GM19463 (cell line): ENCODE data around the gene MAPK8IP3.

Source experiments
- ATAC-seq: cut with Tn5 transposase; IDR thresholded peaks from one replicate; pipeline ENCODE4 v1.9.1; 2021; ENCODE audit warnings: mild to moderate bottlenecking, moderate library complexity; ENCODE audit not compliant: unreplicated experiment

The MAPK8IP3 gene

GRCh38 chr16:1771864-1772361 lies 65.9 kb downstream of the MAPK8IP3 start:
- ATAC-seq: no peak

DNA sequence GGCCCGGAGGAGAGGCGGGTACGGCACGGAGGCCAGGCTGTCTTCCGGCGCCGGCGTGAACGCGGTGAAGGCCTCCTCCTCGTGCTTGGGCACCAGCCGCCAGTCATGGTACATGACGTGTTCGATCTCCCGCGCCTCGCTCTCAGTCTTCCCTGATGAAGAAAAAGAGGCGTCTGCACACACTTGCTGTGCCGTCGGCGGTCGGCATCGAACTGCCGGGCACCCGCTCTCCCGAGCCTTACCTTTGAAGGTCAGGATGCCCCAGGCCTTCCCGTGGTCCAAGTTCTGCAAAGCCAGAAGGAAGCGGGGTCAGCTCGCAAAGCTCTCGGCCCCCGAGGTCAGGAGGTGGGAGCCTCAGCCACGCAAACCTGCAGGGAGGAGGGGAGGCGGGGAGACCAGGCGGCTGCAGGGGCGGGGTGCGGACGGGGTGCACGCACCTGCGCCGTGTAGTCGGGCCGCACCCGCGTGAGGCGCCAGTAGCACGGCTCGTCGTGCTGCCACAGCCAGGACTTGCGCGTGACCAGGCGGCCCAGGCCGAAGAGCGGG lies 66.4 kb downstream of the MAPK8IP3 start, which contains the start of gene EME2:
Gene EME2 (plus strand): TSS at position 449 of the 546 bp plus-strand sequence. CDS start 418 bp downstream, outside the sequence.
- peak; percentile 9 for ATAC-seq

DNA sequence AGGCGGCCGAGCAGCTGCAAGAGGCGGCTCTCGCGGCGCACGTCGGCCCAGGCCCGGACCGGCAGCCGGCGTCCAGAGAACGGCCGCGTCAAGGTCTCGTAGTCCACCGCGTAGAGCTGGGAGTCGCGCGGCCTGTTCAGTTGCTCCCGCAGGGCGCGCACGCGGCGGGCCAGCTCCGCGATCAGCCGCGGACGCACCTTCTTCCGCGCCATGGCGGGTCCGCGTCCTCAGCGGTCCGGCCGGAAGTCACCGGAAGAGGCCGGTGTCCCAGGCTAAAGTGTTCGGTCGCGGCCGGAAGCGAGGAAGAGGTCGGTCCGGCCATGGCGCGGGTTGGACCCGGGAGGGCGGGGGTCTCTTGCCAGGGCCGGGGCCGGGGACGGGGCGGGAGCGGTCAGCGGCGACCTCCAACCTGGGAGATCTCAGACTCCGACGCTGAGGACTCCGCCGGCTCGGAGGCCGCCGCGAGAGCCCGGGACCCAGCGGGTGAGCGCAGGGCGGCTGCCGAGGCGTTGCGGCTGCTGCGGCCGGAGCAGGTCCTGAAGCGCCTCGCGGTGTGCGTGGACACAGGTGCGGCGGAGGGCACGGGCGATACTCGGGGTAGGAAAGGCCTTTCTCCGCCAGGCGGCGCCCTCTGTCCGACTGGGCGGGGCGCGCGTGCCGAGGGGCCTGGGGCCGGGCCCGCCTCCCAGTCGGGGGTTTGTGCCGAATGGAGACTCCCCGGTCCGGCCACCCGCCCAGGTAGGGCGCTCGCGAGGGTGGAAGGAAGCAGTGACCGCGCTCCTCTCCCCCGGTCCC lies 67.1 kb downstream of the MAPK8IP3 start, which contains the start of gene MRPS34:
Gene MRPS34 (minus strand): TSS at position 227 of the 795 bp plus-strand sequence. CDS start 15 bp downstream, at position 212.
- peak; percentile 46 for ATAC-seq

DNA sequence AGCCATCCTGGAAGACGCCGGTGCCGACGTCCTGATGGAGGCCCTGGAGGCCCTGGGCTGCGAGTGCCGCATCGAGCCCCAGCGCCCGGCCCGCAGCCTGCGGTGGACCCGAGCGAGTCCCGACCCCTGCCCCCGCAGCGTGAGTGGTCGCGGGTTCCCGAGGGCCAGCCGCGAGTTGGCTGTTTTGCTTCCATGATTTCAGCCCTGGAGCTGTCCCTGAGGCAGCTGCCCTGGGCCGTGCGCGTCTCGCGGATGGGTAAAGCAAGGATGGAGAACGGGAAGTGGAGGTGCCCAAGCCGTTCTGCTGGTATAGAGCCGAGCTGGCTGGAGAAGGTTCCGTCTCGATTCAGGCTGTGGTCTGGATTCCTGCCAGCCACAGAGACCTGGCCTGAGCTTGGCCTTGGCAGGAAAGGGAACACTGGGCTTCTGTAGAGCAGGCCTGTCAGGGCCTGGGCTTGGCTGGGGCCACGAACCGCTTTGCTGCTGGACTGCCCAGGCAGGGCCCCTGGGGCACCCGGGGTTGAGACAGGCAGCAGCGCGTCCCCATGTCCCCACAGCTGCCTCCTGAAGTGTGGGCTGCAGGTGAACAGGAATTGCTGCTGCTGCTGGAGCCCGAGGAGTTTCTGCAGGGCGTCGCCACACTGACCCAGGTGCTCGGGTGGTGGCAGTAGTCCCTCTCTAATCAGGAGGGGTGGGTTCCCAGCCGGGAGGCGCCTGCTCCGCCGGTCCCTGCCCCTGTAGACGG lies 67.9 kb downstream of the MAPK8IP3 start:
- ATAC-seq: no peak

DNA sequence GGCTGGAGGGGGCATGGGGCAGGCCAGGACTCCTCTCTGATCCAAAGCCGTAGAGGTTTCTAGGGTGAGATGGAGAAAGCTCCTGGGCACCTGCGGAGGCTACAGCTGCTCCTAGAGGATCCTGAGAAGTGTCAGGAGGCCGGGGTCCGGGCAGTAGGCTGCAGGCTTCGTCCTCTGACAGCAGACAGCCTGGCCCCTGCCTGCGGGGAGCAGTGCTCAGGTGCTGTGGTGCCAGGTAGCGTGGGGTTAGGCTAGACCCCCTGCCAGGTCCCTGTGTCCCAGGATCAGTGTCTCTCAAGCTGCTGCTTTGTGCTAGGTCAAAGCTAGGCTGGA lies 68.4 kb downstream of the MAPK8IP3 start:
- ATAC-seq: no peak

DNA sequence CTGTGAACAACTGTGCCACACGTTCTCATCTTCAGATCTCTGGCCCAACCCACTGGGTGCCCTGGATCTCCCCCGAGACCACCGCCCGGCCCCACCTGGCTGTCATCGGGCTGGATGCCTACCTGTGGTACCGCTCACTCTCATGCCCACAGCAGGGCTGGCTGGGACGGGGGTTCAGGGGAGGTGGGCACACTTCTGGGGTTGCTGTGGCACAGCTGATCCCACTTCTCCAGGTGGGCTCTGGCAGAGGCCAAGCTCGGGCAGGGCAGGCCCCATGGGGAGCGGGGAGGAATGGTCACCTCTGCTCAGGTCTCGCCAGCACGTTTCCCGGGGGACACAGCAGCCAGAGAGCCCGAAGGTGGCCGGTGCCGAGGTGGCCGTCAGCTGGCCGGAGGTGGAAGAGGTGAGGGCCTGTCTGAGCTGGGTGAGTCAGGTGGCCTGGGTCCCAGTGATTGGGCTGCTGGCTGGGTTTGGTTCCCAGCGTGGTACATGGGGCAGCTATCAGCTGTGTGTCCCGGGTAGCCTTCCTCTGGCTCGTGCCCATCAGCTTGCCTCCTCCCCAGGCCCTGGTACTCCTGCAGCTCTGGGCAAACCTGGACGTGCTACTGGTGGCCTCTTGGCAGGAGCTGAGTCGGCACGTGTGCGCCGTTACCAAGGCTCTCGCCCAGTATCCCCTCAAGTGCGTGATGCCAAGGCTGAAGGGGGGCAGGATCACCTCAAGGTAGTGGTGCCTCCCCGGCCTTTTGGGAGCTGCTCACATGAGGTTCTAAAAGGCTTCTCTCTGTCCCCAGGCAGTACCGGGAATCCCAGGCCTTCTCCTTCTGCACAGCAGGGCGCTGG lies 69.2 kb downstream of the MAPK8IP3 start:
- no peak for ATAC-seq

DNA sequence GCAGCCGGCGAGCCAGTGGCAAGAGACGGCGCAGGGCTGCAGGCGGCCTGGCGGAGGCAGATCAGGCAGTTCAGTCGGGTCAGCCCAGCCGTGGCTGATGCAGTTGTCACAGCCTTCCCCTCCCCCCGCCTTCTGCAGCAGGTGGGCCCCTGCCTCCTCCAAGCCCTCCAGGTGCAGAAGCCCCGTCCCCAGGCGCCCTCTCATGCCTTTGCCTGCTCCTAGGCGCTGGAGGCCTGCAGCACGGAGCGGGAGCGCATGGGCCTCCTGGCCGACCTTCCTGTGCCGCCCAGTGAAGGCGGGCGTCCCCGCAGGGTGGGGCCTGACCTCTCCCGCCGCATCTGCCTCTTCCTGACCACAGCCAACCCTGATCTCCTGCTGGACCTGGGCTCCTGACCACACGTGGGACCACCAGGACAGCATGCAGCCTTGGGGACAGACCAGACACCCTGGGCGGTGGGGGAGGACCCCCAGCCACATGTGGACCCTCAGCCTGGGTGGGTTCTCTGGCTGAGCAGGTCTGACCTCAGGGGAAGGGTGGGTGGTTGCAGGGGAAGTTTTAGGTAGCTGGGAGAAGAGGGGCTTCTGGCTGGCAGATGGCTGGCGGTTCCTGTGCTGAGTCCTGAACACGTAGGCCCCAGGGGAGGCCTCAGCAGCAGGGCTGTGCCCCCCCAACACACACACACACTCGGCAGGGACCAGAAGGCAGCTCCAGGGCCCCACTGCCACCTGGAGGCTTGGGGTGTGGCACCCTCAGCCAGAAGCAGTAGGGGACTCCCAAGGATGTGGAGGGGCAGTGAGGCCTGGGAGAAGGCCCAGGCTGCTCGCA lies 70.1 kb downstream of the MAPK8IP3 start:
- ATAC-seq: no peak

DNA sequence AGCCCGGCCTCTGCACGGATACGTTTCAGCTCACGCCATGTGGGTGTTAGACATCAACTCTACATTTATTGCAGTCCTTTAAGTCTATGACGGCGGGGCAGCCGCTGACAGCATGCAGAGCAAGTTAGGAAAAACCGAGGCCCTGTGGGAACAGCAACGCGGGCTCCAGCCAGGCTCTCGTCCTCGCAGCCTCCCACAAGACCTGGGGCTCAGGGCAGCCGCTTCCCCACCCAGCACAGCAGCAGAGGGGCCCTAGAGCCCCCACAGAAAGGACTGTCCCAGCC lies 70.6 kb downstream of the MAPK8IP3 start:
- ATAC-seq: no peak

DNA sequence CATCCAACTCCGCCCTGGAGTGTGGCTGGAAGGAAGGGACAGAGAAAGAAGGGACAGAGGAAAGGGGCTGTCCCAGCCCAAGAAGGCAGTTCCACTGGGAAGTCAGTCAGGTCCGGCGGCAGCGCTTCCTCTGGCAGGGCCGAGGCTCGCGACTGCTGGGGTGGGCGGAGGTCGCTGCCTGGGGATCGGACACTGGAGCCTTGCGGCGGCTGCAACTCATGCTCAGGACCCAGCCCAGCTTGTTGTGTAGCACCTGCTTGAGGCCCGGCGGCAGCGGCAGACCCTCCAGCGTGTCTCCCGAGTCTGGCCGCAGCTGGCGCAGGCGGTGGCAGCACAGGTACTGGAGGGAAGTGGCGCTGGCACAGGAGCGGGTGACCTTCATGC lies 71.0 kb downstream of the MAPK8IP3 start:
- no peak for ATAC-seq

DNA sequence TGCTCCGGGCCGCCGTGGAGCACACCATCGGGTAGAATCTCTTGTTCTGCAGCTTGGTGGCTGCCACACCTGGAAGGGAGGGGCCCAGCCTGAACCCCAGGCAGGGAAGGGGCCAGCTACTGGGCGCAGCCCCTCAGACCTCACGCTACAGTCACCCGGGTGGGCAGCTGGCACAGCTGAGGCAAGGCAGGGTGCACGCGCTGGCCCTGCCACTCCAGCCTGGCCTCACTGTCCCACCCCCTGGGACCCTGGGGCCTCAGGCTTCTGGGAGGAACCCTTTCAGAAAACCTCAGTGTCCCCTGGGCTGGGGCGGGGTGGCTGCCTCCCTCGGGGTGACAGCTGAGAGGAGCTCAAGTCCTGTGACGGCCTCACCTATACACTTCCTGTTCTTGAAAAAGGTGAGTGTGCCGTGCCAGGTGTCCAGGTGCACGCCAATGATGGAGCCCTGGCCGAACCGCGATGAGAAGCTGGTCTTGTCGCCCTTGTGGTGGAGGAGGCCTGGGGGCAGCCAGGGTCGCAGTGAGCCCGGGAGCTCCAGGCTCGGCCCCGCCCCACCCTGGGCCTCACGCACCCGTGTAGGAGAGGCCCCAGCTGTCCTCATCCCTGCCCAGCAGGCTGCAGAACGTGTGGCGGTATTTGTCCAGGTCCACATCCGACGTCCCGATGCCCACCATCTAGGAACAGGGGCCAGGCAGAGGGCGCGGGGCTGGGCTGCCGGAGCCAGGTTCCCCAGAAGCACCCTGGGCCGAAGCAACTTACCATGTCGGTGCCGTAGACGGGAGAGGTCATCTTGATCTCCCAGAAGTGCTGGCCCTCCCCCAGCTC lies 71.6 kb downstream of the MAPK8IP3 start:
- ATAC-seq: no peak

DNA sequence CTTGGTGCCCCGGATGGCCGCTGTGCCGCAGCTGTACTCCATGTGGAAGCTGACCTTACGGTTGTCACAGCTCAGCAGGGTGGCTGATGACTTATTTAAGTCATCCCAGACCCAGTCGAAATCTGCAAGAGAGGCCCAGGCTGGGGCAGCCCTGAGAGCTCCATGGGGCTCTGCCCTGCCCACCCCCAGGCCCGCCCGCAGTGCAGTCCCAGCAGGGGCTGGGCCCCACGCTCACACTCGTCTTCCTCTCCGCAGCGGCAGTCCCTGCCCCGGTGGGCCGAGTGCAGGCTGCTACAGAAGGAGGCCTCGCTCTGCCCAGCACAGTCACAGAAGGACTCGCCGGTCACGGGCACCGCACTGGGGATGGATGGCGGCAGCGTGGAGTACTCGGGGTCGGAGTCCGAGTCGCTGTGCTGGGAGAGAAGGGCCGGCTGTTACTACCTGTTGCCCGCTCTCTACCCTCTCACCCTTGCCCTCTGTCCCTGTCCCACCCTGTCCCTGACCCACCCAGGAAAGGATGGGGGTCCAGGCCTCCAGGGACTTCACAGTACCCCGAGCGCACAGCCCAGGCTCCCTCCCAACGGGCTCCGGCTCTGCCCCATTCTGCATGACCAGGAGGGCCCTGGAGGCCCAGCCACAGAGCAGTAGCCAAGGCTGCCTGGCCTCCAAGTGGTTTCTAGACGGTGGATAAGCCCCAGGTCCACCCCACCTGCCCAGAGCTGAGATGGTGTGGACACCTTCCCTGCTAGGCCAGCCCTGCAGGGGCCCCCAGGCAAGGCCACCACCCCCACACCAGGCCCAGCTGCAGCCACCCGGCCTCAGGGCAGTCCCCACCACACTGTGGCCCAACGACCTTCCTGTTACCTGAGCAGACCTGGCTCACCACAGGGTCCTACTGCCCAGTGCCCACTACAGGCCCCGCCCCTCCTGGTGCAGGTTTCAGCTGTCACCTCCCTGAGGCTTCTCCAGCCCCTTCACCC lies 72.5 kb downstream of the MAPK8IP3 start:
- ATAC-seq: no peak

DNA sequence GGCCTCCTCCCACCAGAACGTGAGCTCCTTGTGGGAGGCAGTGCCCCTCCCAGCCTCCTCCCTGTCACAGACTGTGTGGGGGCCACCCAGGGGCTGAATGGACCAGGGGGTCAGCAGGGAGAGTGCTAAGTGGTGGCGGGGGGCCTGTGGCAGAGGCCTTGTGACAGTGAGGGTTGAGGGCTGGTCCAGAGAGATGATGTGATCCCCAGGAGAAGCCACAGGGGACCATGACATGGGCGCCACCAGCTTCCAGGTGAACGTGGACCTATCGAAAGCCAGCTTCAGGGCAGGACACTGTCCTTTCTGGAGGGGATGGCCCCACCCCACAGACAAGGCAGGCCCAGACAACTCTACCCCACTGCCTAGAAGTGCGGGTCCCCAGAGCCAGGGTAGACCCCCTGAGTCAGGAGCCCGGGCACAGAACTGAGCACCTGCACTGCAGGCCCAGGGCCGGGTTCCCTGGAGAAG lies 73.3 kb downstream of the MAPK8IP3 start:
- ATAC-seq: no peak

DNA sequence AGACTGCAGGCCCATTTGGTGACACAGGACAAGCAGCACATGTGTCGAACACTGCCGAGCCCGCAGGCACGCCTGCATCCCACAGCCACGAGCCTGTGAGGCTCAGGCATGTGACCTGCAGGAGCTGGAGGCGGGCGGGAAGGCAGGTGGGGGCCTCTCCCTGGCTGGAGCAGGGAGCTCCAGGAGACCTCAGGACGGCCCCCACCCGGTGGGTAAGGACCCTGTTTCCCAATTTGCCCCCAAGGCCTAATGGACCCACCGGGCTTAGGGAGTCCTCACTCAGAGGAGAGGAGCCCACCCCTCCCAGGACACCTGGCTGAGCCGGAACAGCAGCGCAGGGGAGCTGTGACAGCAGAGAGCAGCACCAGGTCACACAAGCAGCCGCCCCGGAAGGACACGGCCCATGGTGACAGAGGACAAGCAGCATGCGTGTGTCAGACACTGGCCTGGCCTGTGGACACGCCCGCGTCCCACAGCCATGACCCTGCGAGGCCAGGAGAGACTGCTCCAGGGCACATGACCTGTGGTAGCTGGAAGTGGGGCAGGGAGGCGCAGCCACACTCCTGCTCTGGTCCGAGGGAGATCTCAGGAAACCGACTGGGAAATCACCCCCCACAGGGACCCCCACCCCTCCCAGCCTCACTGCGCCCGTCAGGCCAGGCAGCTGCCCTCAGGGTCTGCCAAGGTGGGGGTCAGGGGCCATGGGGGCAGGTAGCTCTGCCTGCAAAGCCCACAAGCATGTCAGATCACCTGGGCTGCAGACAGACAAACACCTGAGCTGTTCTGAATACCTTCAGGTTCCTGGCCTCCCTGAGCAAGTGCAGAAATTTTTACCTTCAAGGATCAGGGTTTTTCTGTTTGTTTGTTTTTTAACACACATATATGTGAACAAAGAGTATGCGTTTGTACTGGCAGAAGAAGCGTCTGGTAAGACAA lies 74.0 kb downstream of the MAPK8IP3 start:
- no peak for ATAC-seq

GRCh38 chr16:1780677-1781072 lies 74.7 kb downstream of the MAPK8IP3 start:
- ATAC-seq: no peak

DNA sequence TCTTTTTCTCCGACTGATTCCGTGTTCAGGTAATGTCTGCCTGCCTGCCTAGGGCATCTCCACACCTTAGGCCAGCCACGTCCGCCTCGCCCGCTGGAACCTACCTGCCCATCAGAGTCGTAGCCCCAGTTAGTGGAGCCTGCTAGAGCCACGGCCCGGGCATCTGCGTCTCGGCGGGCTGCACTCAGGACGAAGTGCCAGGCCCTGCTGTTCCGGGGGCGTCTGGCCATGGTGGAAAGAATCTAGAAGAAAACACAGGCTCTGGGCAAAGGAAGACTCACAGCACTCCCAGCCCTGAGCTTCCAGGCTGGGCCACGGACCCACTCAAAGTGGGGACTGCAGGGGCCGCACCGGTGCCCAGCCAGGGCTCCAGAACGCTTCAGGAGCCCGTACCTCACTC lies 75.3 kb downstream of the MAPK8IP3 start:
- ATAC-seq: no peak

- ATAC-seq: peak; percentile 7
These were observed 75.9 kb downstream of the MAPK8IP3 start for GRCh38 chr16:1781758-1782407.
